Neural cell (in vitro differentiated cells): ENCODE results near the gene RABGAP1L. TPM values are rescaled to one million over a fixed set of nuclear protein-coding genes. Genes with fewer than 3 reads are reported as not detected.
A peak's percentile ranks its signal among the peaks of the same experiment; 100 is the strongest.

Source experiments
- H2AFZ ChIP-seq: fragments of 200-600, 300-800 bp; sonication (generic), shearing (Covaris generic); 2 replicates; pipeline ENCODE4 v1.6.0; 2014; ENCODE audit warnings: low read depth, mild to moderate bottlenecking, antibody characterized with exemption, low read length, moderate library complexity
- H3F3A ChIP-seq: fragments of 200-600 bp; shearing (Covaris generic); 2 replicates; pipeline ENCODE4 v1.6.1; 2016; ENCODE audit warnings: mild to moderate bottlenecking, moderate library complexity, mixed read lengths, antibody characterized with exemption, low read length; ENCODE audit not compliant: insufficient read depth, poor library complexity, severe bottlenecking
- H3K27ac ChIP-seq: fragments of 200-600, 300-800 bp; sonication (generic), shearing (Covaris generic); 2 replicates; pipeline ENCODE4 v1.5.1; 2014; ENCODE audit warnings: mild to moderate bottlenecking, low read length, moderate library complexity
- H3K27me3 ChIP-seq: fragments of 300-800, 200-600 bp; sonication (generic), shearing (Covaris generic); 2 replicates; pipeline ENCODE4 v1.6.0; 2014; ENCODE audit warnings: mild to moderate bottlenecking, low read depth, low read length, moderate library complexity; ENCODE audit not compliant: insufficient read depth
- H3K36me3 ChIP-seq: fragments of 300-800, 200-600 bp; sonication (generic), shearing (Covaris generic); 2 replicates; pipeline ENCODE4 v1.5.1; 2014; ENCODE audit warnings: mild to moderate bottlenecking, antibody characterized with exemption, low read length, moderate library complexity; ENCODE audit not compliant: insufficient read depth
- H3K4me2 ChIP-seq: fragments of 300-800, 200-600 bp; sonication (generic), shearing (Covaris generic); 2 replicates; pipeline ENCODE4 v1.6.0; 2014; ENCODE audit warnings: mild to moderate bottlenecking, low read length
- H3K4me3 ChIP-seq: fragments of 300-800, 200-600 bp; sonication (generic), shearing (Covaris generic); 2 replicates; pipeline ENCODE4 v1.5.1; 2014; ENCODE audit warnings: mild to moderate bottlenecking, low read length, moderate library complexity
- H3K79me2 ChIP-seq: fragments of 200-600 bp; shearing (Covaris generic); replicated peaks from 2 replicates; pipeline ENCODE4 v1.6.0; 2014; ENCODE audit warnings: mild to moderate bottlenecking, low read length, moderate library complexity; ENCODE audit not compliant: insufficient read depth
- H3K9ac ChIP-seq: fragments of 300-800, 200-600 bp; sonication (generic), shearing (Covaris generic); 2 replicates; pipeline ENCODE4 v1.6.1; 2016; ENCODE audit warnings: mild to moderate bottlenecking, low read length, mixed read lengths
- H3K9me2 ChIP-seq: fragments of 200-600 bp; shearing (Covaris generic); 2 replicates; pipeline ENCODE4 v1.6.1; 2016; ENCODE audit warnings: mild to moderate bottlenecking, low read length, mixed read lengths; ENCODE audit not compliant: insufficient read depth
- H3K9me3 ChIP-seq: fragments of 200-600, 300-800 bp; sonication (generic), shearing (Covaris generic); 2 replicates; pipeline ENCODE4 v1.6.1; 2016; ENCODE audit warnings: mild to moderate bottlenecking, mixed run types, low read length, moderate library complexity, mixed read lengths
- H4K20me1 ChIP-seq: fragments of 200-600 bp; shearing (Covaris generic); 2 replicates; pipeline ENCODE4 v1.6.1; 2016; ENCODE audit warnings: mild to moderate bottlenecking, mixed run types; ENCODE audit not compliant: insufficient read depth
- EP300 ChIP-seq: fragments of 450-650 bp; conservative IDR thresholded peaks from 2 replicates; pipeline ENCODE4 v1.6.1; 2014; ENCODE audit warnings: antibody characterized with exemption, mild to moderate bottlenecking, moderate library complexity; ENCODE audit not compliant: poor library complexity, severe bottlenecking
- EZH2 ChIP-seq: fragments of 200-600, 300-800 bp; shearing (Covaris generic), sonication (generic); IDR thresholded peaks from 2 replicates; pipeline ENCODE4 v1.6.1; 2014; ENCODE audit warnings: antibody characterized with exemption, low read length, borderline replicate concordance, mild to moderate bottlenecking; ENCODE audit not compliant: insufficient read depth, poor library complexity, severe bottlenecking
- MXI1 ChIP-seq: fragments of 450-650 bp; conservative IDR thresholded peaks from 2 replicates; pipeline ENCODE4 v1.6.1; 2014; ENCODE audit warnings: antibody characterized with exemption, mild to moderate bottlenecking; ENCODE audit not compliant: poor library complexity, severe bottlenecking
- POLR2AphosphoS5 ChIP-seq: IDR thresholded peaks from 2 replicates; pipeline ENCODE4 v1.6.1; 2012
- RAD21 ChIP-seq: fragments of 450-650 bp; conservative IDR thresholded peaks from 2 replicates; pipeline ENCODE4 v1.6.1; 2014; ENCODE audit warnings: antibody characterized with exemption, mild to moderate bottlenecking, moderate library complexity
- SMC3 ChIP-seq: fragments of 450-650 bp; conservative IDR thresholded peaks from 2 replicates; pipeline ENCODE4 v1.6.1; 2014; ENCODE audit warnings: antibody characterized with exemption, mild to moderate bottlenecking, moderate library complexity; ENCODE audit not compliant: poor library complexity
- TAF1 ChIP-seq: IDR thresholded peaks from 2 replicates; pipeline ENCODE4 v1.6.1; 2012; ENCODE audit warnings: low read depth
- polyA plus RNA-seq: library from polyadenylated mRNA; depleted of rRNA; stranded (reverse); fragments of >200 nt; gene quantifications from 2 replicates; pipeline ENCODE4 v1.2.3, GENCODE V29; 2014
- TF ChIP-seq, protein P1 (sequence below): fragments of 450-650 bp; IDR thresholded peaks from 2 replicates; pipeline ENCODE4 v1.5.1; 2014; ENCODE audit warnings: antibody characterized with exemption, mild to moderate bottlenecking, moderate library complexity; ENCODE audit not compliant: poor library complexity, severe bottlenecking
- TF ChIP-seq, protein P2 (sequence below): IDR thresholded peaks from 2 replicates; pipeline ENCODE4 v1.6.1; 2012; ENCODE audit warnings: borderline replicate concordance

Gene RABGAP1L
- polyA plus RNA-seq, 1 donor from 2014 or later: 32.2 TPM

DNA sequence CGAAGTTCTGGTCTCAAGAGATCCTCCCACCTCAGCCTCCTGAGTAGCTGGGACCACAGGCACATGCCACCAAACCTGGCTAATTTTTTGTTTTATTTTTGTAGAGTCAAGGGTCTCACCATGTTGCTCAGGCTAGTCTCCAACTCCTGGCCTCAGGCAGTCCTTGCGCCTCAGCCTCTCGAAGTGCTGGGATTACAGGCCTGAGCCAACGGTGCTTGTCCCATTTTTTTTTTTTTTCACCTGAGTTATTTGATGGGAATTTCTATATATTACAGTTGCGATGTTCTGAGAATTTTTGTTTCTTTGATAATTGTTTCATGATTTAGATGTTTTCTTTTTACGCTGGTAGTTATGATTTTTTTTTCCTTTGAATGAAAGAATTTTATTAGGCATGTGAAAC lies 2.5 kb downstream of the RABGAP1L start:
- Histone ChIP-seq H3K36me3 (no peaks in the 10 kb centered on the region), H3K79me2 (peaks cover 11% of the 10 kb centered on the region), H3K4me3 (peak overlapping the region; percentile 20), H3K27me3 (no peaks in the 10 kb centered on the region), H3K4me2 (no peak overlapping the region), H4K20me1 (no peaks in the 10 kb centered on the region), H3F3A (peaks cover 3% of the 10 kb centered on the region), H3K27ac (no peak overlapping the region), H3K9me2 (no peaks in the 10 kb centered on the region), H2AFZ (no peak overlapping the region), H3K9ac (no peak overlapping the region), H3K9me3 (no peaks in the 10 kb centered on the region)
- no peak for TF ChIP-seq RAD21
- TF ChIP-seq, protein P1, sequence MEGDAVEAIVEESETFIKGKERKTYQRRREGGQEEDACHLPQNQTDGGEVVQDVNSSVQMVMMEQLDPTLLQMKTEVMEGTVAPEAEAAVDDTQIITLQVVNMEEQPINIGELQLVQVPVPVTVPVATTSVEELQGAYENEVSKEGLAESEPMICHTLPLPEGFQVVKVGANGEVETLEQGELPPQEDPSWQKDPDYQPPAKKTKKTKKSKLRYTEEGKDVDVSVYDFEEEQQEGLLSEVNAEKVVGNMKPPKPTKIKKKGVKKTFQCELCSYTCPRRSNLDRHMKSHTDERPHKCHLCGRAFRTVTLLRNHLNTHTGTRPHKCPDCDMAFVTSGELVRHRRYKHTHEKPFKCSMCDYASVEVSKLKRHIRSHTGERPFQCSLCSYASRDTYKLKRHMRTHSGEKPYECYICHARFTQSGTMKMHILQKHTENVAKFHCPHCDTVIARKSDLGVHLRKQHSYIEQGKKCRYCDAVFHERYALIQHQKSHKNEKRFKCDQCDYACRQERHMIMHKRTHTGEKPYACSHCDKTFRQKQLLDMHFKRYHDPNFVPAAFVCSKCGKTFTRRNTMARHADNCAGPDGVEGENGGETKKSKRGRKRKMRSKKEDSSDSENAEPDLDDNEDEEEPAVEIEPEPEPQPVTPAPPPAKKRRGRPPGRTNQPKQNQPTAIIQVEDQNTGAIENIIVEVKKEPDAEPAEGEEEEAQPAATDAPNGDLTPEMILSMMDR: no peak
- TF ChIP-seq, protein P2, sequence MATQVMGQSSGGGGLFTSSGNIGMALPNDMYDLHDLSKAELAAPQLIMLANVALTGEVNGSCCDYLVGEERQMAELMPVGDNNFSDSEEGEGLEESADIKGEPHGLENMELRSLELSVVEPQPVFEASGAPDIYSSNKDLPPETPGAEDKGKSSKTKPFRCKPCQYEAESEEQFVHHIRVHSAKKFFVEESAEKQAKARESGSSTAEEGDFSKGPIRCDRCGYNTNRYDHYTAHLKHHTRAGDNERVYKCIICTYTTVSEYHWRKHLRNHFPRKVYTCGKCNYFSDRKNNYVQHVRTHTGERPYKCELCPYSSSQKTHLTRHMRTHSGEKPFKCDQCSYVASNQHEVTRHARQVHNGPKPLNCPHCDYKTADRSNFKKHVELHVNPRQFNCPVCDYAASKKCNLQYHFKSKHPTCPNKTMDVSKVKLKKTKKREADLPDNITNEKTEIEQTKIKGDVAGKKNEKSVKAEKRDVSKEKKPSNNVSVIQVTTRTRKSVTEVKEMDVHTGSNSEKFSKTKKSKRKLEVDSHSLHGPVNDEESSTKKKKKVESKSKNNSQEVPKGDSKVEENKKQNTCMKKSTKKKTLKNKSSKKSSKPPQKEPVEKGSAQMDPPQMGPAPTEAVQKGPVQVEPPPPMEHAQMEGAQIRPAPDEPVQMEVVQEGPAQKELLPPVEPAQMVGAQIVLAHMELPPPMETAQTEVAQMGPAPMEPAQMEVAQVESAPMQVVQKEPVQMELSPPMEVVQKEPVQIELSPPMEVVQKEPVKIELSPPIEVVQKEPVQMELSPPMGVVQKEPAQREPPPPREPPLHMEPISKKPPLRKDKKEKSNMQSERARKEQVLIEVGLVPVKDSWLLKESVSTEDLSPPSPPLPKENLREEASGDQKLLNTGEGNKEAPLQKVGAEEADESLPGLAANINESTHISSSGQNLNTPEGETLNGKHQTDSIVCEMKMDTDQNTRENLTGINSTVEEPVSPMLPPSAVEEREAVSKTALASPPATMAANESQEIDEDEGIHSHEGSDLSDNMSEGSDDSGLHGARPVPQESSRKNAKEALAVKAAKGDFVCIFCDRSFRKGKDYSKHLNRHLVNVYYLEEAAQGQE: no peak
- no peak for TF ChIP-seq TAF1
- no peak for TF ChIP-seq POLR2AphosphoS5
- TF ChIP-seq EP300: no peak
- TF ChIP-seq MXI1: no peak
- no peak for TF ChIP-seq EZH2
- TF ChIP-seq SMC3: no peak

DNA sequence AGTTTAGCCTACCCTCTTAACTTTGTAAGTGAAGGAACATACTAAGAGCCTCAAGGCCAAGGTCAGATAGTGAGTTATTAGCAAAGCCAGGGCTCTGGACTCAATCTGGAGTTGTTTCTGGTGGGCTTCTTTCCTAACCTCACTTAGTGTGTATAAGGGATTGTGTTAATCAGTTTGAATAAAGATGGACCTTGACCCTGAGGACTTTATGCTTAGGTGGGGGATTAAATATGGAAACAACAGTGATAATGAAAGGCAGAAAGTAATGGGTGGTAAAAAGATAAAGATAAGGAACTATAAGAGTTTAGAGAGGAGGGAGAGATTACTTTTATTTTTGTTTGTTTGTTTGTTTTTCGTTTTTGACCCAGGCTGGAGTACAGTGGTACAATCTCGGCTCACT lies 5.5 kb downstream of the RABGAP1L start:
- Histone ChIP-seq H3K27me3 (no peaks in the 10 kb centered on the region), H2AFZ (no peak overlapping the region), H3K36me3 (no peaks in the 10 kb centered on the region), H4K20me1 (no peaks in the 10 kb centered on the region), H3K4me3 (no peak overlapping the region), H3K4me2 (no peak overlapping the region), H3K9ac (no peak overlapping the region), H3K9me2 (no peaks in the 10 kb centered on the region), H3K9me3 (no peaks in the 10 kb centered on the region), H3K79me2 (peaks cover 14% of the 10 kb centered on the region), H3K27ac (no peak overlapping the region), H3F3A (peaks cover 3% of the 10 kb centered on the region)
- TF ChIP-seq POLR2AphosphoS5 (no peak), EP300 (no peak), EZH2 (no peak), MXI1 (no peak), SMC3 (no peak), TAF1 (no peak), RAD21 (no peak)
- TF ChIP-seq, protein P1: no peak
- TF ChIP-seq, protein P2: no peak
